ENCODE results near the gene ZNF48.

ZNF48 gene

DNA sequence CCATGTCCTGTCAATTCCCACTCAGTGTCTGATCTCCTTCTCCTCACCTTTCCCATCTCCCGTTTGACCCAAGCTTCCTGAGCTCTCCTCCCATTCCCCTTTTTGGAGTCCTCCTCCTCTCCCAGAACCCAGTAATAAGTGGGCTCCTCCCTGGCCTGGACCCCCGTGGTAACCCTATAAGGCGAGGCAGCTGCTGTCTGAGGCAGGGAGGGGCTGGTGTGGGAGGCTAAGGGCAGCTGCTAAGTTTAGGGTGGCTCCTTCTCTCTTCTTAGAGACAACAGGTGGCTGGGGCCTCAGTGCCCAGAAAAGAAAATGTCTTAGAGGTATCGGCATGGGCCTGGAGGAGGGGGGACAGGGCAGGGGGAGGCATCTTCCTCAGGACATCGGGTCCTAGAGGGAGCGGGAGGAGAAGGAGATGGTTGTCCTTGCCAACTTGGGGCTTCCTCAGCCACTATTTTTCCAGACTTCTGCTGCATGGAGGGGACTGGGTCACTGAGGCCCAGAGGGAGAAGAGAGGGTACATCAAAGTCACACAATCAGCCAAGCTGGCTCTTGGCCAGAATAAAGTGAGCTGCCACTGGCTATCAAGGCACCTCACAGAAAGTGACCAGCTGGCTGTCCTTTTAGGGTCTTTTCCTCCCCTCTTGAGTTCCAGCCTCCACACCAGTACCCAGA is 23.0 kb upstream of the ZNF48 start:
- Histone ChIP-seq H3K9me3 (no peaks in the 10 kb centered on the region), H3K4me1 (ENCODE audit: control insufficient read depth in 1 of 2, insufficient read depth in 1 of 2, low read depth in 1 of 2, low read length in 1 of 2) (peaks cover 35% of the 10 kb centered on the region in 2 experiments), H3K27me3 (no peaks in the 10 kb centered on the region), H3K27ac (peak overlapping the region; percentile 89), H3K4me3 (ENCODE audit: low read depth in 1 of 2, low read length in 1 of 2) (no peak overlapping the region), H3K36me3 (no peaks in the 10 kb centered on the region)
- TF ChIP-seq, protein P1, sequence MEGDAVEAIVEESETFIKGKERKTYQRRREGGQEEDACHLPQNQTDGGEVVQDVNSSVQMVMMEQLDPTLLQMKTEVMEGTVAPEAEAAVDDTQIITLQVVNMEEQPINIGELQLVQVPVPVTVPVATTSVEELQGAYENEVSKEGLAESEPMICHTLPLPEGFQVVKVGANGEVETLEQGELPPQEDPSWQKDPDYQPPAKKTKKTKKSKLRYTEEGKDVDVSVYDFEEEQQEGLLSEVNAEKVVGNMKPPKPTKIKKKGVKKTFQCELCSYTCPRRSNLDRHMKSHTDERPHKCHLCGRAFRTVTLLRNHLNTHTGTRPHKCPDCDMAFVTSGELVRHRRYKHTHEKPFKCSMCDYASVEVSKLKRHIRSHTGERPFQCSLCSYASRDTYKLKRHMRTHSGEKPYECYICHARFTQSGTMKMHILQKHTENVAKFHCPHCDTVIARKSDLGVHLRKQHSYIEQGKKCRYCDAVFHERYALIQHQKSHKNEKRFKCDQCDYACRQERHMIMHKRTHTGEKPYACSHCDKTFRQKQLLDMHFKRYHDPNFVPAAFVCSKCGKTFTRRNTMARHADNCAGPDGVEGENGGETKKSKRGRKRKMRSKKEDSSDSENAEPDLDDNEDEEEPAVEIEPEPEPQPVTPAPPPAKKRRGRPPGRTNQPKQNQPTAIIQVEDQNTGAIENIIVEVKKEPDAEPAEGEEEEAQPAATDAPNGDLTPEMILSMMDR (IDR thresholded peaks at IDR 0.05): no peak

DNA sequence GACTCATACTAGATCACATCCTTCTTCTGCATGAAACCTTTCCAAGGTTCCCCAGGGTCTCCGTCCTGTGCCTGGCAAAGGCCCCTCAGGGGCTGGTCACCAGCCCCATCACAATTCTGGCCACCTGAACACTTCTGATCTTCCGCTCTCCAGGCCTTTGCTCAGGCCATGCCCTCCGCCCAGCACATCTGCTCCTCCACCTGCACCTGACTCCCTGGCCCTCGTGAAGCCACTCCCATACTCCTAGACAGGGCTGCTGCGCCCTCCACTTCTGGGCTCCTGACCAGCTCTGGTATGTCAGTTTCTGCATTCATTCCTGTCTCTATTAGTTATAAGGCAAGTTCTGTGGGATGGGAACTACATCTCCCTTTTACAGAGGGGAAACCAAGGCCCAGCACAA is 22.5 kb upstream of the ZNF48 start:
- Histone ChIP-seq H3K9me3 (no peaks in the 10 kb centered on the region), H3K4me1 (ENCODE audit: control insufficient read depth in 1 of 2, insufficient read depth in 1 of 2, low read depth in 1 of 2, low read length in 1 of 2) (peaks cover 33 to 35% of the 10 kb centered on the region in 2 experiments), H3K36me3 (no peaks in the 10 kb centered on the region), H3K4me3 (ENCODE audit: low read depth in 1 of 2, low read length in 1 of 2) (no peak overlapping the region), H3K27ac (no peak overlapping the region), H3K27me3 (no peaks in the 10 kb centered on the region)
- TF ChIP-seq, protein P1 (IDR thresholded peaks at IDR 0.05): no peak

DNA sequence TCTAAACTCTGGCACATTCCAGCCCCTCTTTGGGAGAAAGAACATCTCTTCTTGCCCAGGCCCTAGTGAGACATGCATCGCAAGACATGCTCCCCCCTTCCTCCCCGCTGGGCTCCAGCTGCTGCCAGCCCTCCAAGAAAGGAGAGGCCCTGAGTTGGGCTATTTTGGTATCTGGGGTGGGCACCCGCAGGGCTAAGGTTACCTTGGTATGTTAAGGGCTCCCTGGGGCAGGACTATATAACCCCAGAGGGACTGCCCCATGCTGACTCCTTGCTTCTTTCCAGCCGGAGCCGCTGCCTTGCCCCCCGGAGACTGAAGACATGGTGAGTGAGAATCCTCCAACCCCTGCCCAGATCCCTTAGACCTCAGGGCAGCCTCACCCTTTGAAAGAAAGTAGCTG is 20.7 kb upstream of the ZNF48 start, which contains the start of gene MYL11:
MYL11 (plus strand) TSS at position 265 of the 400 bp plus-strand sequence; CDS start at position 321, 56 bp downstream.
- H3K36me3 ChIP-seq: no peaks in the 10 kb centered on the region
- no peaks in the 10 kb centered on the region for H3K27me3 ChIP-seq
- TF ChIP-seq, protein P1 (IDR thresholded peaks at IDR 0.05): no peak
- H3K4me1 ChIP-seq (ENCODE audit: control insufficient read depth in 1 of 2, insufficient read depth in 1 of 2, low read depth in 1 of 2, low read length in 1 of 2): peaks cover 28 to 35% of the 10 kb centered on the region in 2 experiments
- no peaks in the 10 kb centered on the region for H3K9me3 ChIP-seq
- H3K4me3 ChIP-seq (ENCODE audit: low read depth in 1 of 2, low read length in 1 of 2): no peak within 1 kb of the TSS
- peak within 1 kb of the TSS; percentile 13 for H3K27ac ChIP-seq

DNA sequence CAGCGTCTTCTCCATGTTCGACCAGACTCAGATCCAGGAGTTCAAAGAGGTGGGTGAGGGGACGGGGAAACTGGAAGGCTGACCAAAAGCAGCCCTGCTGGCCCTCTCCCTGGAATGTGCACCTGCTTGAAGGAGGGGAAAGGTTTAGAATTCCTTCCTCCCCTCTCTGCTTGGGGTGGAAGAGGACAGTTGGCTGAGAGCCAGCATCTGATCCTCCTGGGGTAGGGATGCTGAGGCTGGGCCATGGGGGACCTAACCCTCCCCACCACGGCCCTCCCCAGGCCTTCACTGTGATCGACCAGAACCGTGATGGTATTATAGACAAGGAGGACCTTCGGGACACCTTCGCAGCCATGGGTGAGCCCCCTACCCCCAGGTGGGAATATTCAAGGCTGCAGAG is 19.4 kb upstream of the ZNF48 start:
- H3K36me3 ChIP-seq: no peaks in the 10 kb centered on the region
- no peaks in the 10 kb centered on the region for H3K27me3 ChIP-seq
- TF ChIP-seq, protein P1 (IDR thresholded peaks at IDR 0.05): no peak
- H3K9me3 ChIP-seq: no peaks in the 10 kb centered on the region
- peak overlapping the region; percentile 13 for H3K27ac ChIP-seq
- H3K4me3 ChIP-seq (ENCODE audit: low read depth in 1 of 2, low read length in 1 of 2): no peak overlapping the region
- H3K4me1 ChIP-seq (ENCODE audit: control insufficient read depth in 1 of 2, insufficient read depth in 1 of 2, low read depth in 1 of 2, low read length in 1 of 2): peaks cover 27 to 35% of the 10 kb centered on the region in 2 experiments

DNA sequence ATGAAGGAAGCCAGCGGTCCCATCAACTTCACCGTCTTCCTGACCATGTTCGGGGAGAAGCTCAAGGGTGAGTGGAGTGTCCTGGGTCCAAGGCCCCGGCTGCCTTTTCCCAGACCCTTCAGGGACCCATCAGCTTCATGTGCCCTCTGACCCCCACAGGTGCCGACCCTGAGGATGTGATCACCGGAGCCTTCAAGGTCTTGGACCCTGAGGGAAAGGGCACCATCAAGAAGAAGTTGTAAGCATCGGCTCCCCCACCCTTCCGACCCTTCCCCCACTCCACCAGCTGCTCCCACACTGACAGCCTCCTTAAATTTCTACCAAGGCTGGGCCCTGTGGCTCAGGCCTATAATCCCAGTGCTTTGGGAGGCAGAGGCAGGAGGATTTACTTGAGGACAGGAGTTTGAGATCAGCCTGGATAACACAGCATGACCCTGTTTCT is 18.7 kb upstream of the ZNF48 start:
- TF ChIP-seq, protein P1 (IDR thresholded peaks at IDR 0.05): no peak
- no peaks in the 10 kb centered on the region for H3K36me3 ChIP-seq
- peak overlapping the region; percentile 99 for H3K27ac ChIP-seq
- no peaks in the 10 kb centered on the region for H3K27me3 ChIP-seq
- peaks cover 22 to 29% of the 10 kb centered on the region in 2 experiments for H3K4me1 ChIP-seq (ENCODE audit: control insufficient read depth in 1 of 2, insufficient read depth in 1 of 2, low read depth in 1 of 2, low read length in 1 of 2)
- H3K9me3 ChIP-seq: no peaks in the 10 kb centered on the region
- H3K4me3 ChIP-seq (ENCODE audit: low read depth in 1 of 2, low read length in 1 of 2): no peak overlapping the region

All from neutrophil (primary cell).